GM19452 (cell line): ENCODE data around the gene SCNN1B.
"Not testable (repeated sequence)": the region's sequence is repeated elsewhere in the genome, so short reads cannot be mapped to it uniquely, and the experiment has no call there.

Source experiments
- ATAC-seq: cut with Tn5 transposase; IDR thresholded peaks from one replicate; pipeline ENCODE4 v1.9.1; 2021; ENCODE audit not compliant: unreplicated experiment

Gene SCNN1B

GRCh38 chr16:23288209-23288608, 13.9 kb upstream of the SCNN1B start:
- no peak for ATAC-seq

- no peak for ATAC-seq
Measured at GRCh38 chr16:23288726-23289512, 13.2 kb upstream of the SCNN1B start.

- ATAC-seq: no peak
Measured at GRCh38 chr16:23290189-23291062, 11.7 kb upstream of the SCNN1B start.

GRCh38 chr16:23293016-23293415, 9.1 kb upstream of the SCNN1B start:
- no peak for ATAC-seq

GRCh38 chr16:23294260-23294659, 7.8 kb upstream of the SCNN1B start:
- ATAC-seq: no peak

- no peak for ATAC-seq
Measured at GRCh38 chr16:23296994-23297393, 5.1 kb upstream of the SCNN1B start.

GRCh38 chr16:23298290-23298915, 3.7 kb upstream of the SCNN1B start:
- ATAC-seq: no peak

- ATAC-seq: not testable (repeated sequence)
Measured at GRCh38 chr16:23299815-23300214, 2.3 kb upstream of the SCNN1B start.

GRCh38 chr16:23301251-23302044, 654 bp upstream of the SCNN1B start:
- ATAC-seq: no peak

- ATAC-seq: no peak
Measured at GRCh38 chr16:23303685-23304084, 1.6 kb downstream of the SCNN1B start.

- no peak for ATAC-seq
Measured at GRCh38 chr16:23304620-23305019, 2.5 kb downstream of the SCNN1B start.

GRCh38 chr16:23306199-23307100, 4.3 kb downstream of the SCNN1B start:
- ATAC-seq: no peak

GRCh38 chr16:23310217-23310616, 8.1 kb downstream of the SCNN1B start:
- no peak for ATAC-seq

GRCh38 chr16:23310744-23311143, 8.6 kb downstream of the SCNN1B start:
- no peak for ATAC-seq

- ATAC-seq: no peak
Measured at GRCh38 chr16:23316232-23316631, 14.1 kb downstream of the SCNN1B start.

GRCh38 chr16:23316634-23317265, 14.6 kb downstream of the SCNN1B start:
- no peak for ATAC-seq

- no peak for ATAC-seq
Measured at GRCh38 chr16:23317266-23317661, 15.2 kb downstream of the SCNN1B start.

GRCh38 chr16:23317751-23318150, 15.6 kb downstream of the SCNN1B start:
- ATAC-seq: no peak

- ATAC-seq: no peak
Measured at GRCh38 chr16:23318639-23319038, 16.5 kb downstream of the SCNN1B start.
